ENCODE data around the gene SMARCD3. TPM values are rescaled to one million over a fixed set of nuclear protein-coding genes. Genes with fewer than 3 reads are reported as not detected.

The SMARCD3 gene
- total RNA-seq, 4 donors from 2014 or later = 42.2 to 56.7 (median 47.2) TPM

DNA sequence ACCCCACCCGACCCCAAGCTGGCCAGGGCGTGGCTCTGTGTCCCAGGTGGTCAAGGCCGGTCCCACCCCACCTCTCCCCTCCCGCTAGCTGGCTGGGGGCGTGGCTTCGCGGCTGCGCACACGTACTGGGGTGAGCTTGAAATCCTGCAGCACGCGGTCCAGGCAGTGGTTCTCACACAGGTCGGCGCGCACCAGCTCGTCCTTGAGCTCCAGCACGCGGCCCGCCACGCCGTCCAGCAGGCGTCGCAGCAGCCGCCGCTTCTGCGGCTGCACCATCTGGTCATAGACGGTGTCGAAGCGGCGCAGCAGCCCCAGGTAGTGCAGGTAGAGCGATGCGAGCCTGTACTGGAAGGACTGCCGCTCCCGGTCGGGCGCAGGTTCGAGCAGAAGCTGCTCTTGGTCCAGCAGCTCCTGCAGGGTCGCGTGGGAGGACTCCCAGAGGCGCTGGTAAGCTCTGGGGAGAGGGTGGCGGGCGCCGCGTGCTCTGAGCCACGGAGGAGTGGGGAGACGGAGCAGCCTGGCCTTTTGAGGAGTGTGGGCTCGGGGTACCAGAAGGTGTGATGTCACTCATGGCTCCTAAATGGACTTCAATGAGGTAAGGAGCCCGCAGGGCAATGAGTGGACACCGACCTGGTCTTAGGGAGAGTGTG lies 44.0 kb downstream of the SMARCD3 start:
- intact Hi-C loops (cut with DNase I) = no loop called here
- H3K9me3 ChIP-seq = no peaks in the 10 kb centered on the region
- H3K27ac ChIP-seq = no peak overlapping the region
- 58 to 78% methylated on average over 30 to 32 of the region's 48 CpGs for WGBS, 2 donors
- no peaks in the 10 kb centered on the region for H3K27me3 ChIP-seq
- H3K4me3 ChIP-seq (replicated peaks in 1 of 3) = no peak overlapping the region
- DNase-seq = no peak
- H3K36me3 ChIP-seq = no peaks in the 10 kb centered on the region
- no peaks in the 10 kb centered on the region for H3K4me1 ChIP-seq
- no peak for TF ChIP-seq POLR2A (IDR thresholded peaks at IDR 0.05)
- TF ChIP-seq, protein P1, sequence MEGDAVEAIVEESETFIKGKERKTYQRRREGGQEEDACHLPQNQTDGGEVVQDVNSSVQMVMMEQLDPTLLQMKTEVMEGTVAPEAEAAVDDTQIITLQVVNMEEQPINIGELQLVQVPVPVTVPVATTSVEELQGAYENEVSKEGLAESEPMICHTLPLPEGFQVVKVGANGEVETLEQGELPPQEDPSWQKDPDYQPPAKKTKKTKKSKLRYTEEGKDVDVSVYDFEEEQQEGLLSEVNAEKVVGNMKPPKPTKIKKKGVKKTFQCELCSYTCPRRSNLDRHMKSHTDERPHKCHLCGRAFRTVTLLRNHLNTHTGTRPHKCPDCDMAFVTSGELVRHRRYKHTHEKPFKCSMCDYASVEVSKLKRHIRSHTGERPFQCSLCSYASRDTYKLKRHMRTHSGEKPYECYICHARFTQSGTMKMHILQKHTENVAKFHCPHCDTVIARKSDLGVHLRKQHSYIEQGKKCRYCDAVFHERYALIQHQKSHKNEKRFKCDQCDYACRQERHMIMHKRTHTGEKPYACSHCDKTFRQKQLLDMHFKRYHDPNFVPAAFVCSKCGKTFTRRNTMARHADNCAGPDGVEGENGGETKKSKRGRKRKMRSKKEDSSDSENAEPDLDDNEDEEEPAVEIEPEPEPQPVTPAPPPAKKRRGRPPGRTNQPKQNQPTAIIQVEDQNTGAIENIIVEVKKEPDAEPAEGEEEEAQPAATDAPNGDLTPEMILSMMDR (IDR thresholded peaks at IDR 0.05) = no peak

DNA sequence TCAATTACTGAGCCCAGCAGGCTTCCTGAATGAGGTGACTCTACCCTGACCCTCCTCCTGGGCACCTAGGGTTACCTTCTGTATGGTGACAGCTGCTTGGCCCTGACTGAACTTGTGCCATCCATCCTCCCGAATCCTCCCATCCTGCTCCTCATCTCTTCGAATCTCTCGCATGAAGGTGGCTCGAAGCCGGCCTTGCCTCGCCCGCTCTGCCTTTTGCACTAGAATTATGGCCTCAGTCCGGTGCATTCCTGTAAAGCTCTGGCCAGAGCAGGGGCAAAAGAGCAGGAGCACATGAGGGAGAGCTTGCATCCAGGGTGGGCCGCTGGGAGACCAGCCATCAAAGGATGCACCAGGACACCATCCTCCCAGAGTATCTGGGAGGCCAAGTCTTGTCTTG lies 45.7 kb downstream of the SMARCD3 start:
- H3K27ac ChIP-seq = no peak overlapping the region
- no peaks in the 10 kb centered on the region for H3K9me3 ChIP-seq
- H3K27me3 ChIP-seq = no peaks in the 10 kb centered on the region
- 96% methylated on average over 9 of the region's 9 CpGs for WGBS, 2 donors
- no peaks in the 10 kb centered on the region for H3K36me3 ChIP-seq
- TF ChIP-seq POLR2A (IDR thresholded peaks at IDR 0.05) = no peak
- TF ChIP-seq, protein P1 (IDR thresholded peaks at IDR 0.05) = no peak
- DNase-seq = no peak
- no peak overlapping the region for H3K4me3 ChIP-seq (replicated peaks in 1 of 3)
- H3K4me1 ChIP-seq = peaks cover 0 to 5% of the 10 kb centered on the region in 2 donors
- intact Hi-C loops (cut with DNase I) = no loop called here

DNA sequence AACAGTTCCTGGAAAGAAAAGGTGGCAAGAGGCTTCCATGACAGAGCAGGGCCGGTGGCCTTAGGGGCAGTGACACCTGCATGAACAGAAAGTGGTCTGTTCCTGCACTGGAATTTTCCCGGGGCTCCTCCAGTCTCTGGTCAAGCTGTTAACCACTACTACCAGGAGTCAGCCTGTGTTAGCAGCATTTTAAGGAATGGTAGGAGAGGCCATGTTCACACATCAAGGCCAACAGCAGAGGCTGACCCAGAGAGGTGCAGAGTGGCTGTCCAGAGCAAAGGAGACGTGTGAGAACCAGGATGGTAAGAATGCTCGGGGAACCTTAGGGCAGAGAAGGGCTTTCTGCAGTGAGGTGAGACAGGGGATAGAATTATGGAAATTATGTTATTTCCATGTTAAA lies 46.7 kb downstream of the SMARCD3 start:
- H3K9me3 ChIP-seq = no peaks in the 10 kb centered on the region
- H3K27me3 ChIP-seq = no peaks in the 10 kb centered on the region
- intact Hi-C loops (cut with DNase I) = no loop called here
- WGBS, 2 donors = 84 to 88% methylated on average over 4 of the region's 4 CpGs
- no peaks in the 10 kb centered on the region for H3K36me3 ChIP-seq
- H3K4me1 ChIP-seq = peaks cover 0 to 5% of the 10 kb centered on the region in 2 donors
- no peak overlapping the region for H3K4me3 ChIP-seq (replicated peaks in 1 of 3)
- TF ChIP-seq, protein P1 (IDR thresholded peaks at IDR 0.05) = no peak
- no peak for TF ChIP-seq POLR2A (IDR thresholded peaks at IDR 0.05)
- H3K27ac ChIP-seq = no peak overlapping the region
- no peak for DNase-seq

DNA sequence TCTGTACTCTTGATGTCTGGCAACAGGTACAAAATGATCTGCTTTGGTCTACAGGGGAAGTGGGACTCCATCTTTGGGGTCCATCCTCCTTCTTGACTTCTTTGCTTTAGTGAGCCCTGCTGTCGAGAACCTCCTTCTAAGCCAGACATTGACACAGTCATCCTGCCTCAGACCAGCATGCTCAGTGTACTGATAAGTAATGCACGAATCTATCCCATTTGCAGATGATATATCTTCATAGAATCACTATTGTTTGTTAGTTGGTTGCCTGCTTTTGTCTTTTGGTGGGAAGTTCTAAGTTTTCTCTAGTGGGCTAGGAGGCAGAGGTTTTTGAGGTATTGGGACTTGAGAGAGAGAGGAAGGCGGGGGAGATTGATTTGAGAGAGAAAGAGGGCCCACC lies 47.1 kb downstream of the SMARCD3 start:
- Histone ChIP-seq H3K27me3 (no peaks in the 10 kb centered on the region), H3K36me3 (no peaks in the 10 kb centered on the region), H3K27ac (no peak overlapping the region), H3K9me3 (no peaks in the 10 kb centered on the region), H3K4me1 (peaks cover 0 to 5% of the 10 kb centered on the region in 2 donors), H3K4me3 (replicated peaks in 1 of 3) (no peak overlapping the region)
- 89 to 96% methylated on average over 3 of the region's 3 CpGs for WGBS, 2 donors
- TF ChIP-seq POLR2A (IDR thresholded peaks at IDR 0.05) = no peak
- TF ChIP-seq, protein P1 (IDR thresholded peaks at IDR 0.05) = no peak
- no peak for DNase-seq
- intact Hi-C loops (cut with DNase I) = no loop called here

DNA sequence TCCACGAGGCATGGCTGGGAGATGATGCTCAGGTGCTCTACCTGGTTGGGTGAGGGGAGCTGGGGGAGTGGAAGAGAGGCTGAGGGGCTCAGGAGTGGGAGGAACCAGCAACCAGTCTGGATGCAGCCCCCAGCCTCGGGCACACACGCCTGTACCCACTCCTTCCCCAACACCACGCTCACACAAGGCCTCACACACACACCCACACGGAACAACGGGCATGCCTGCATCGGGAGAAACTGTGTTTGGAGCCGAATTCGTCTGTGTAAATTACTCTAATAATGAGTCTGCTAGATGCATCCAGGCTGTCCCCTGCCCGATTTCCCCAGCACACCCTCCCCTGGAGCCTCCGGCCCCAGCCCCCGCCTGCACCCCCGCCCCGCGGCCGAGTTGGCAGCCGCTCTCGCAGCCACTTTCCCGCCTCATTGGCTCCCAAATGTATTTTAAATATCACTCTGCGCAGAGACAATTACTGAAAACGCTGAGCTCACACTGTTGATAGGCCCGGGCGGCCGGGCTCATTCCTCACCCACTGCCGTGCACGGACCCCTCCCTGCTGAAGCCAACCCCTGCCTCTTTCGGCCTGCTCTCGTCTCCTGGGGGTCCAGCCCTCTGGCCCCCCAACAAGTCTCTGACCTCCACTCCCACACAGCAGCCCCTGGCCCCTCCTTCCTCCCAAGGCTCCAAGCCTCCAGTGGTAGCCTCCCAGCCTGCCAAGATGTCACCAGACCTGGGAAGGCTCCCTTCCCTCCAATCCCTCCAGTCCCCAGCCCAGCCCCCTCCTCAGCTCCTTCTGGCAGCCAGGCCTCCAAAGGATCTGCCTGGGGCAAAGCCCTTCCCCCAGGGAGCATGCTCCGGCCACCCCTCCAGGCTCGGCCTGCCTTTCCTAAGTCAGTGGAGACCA lies 49.3 kb downstream of the SMARCD3 start:
- intact Hi-C loops (cut with DNase I) = no loop called here
- TF ChIP-seq, protein P1 (IDR thresholded peaks at IDR 0.05) = no peak
- no peak for TF ChIP-seq POLR2A (IDR thresholded peaks at IDR 0.05)
- Histone ChIP-seq H3K27ac (no peak overlapping the region), H3K4me3 (replicated peaks in 1 of 3) (no peak overlapping the region), H3K4me1 (peaks cover 0 to 5% of the 10 kb centered on the region in 2 donors), H3K9me3 (no peaks in the 10 kb centered on the region), H3K27me3 (no peaks in the 10 kb centered on the region), H3K36me3 (no peaks in the 10 kb centered on the region)
- DNase-seq = no peak
- WGBS, 2 donors = 42 to 47% methylated on average over 26 to 30 of the region's 30 CpGs

Measured in thyroid gland (tissue), 4 donors.